Parathyroid adenoma (tissue), 2 donors: ENCODE results near the gene MIX23.
A peak's percentile ranks its signal among the peaks of the same experiment; 100 is the strongest.

Source experiments
- H2AFZ ChIP-seq: fragments of 300-600 bp; sonication (generic); one replicate; pipeline ENCODE4 v1.7.0; 2017; ENCODE audit warnings: antibody characterized with exemption, mild to moderate bottlenecking
- H3K27ac ChIP-seq: fragments of 300-600 bp; sonication (generic); one replicate; pipeline ENCODE4 v1.7.0; 2017
- H3K27me3 ChIP-seq: fragments of 300-600 bp; sonication (generic); one replicate; pipeline ENCODE4 v1.7.0; 2017; ENCODE audit warnings: low read length; ENCODE audit not compliant: control insufficient read depth, insufficient read depth
- H3K36me3 ChIP-seq: fragments of 300-600 bp; sonication (generic); one replicate; pipeline ENCODE4 v1.7.0; 2017; ENCODE audit warnings: low read length; ENCODE audit not compliant: control insufficient read depth, insufficient read depth
- H3K4me1 ChIP-seq: fragments of 300-600 bp; sonication (generic); one replicate; pipeline ENCODE4 v1.7.0; 2017; ENCODE audit warnings: control low read depth
- H3K4me2 ChIP-seq: fragments of 300-600 bp; sonication (generic); one replicate; pipeline ENCODE4 v1.7.0; 2017; ENCODE audit warnings: low read length
- H3K4me3 ChIP-seq: fragments of 300-600 bp; sonication (generic); one replicate; pipeline ENCODE4 v1.7.0; 2017; ENCODE audit warnings: low read depth, low read length
- H3K79me2 ChIP-seq: fragments of 300-600 bp; sonication (generic); one replicate; pipeline ENCODE4 v1.7.0; 2017; ENCODE audit warnings: control low read depth
- H3K9ac ChIP-seq: fragments of 300-600 bp; sonication (generic); one replicate; pipeline ENCODE4 v1.7.0; 2017; ENCODE audit warnings: mild to moderate bottlenecking
- H3K9me3 ChIP-seq: fragments of 300-600 bp; sonication (generic); one replicate; pipeline ENCODE4 v1.7.0; 2017; ENCODE audit warnings: low read length; ENCODE audit not compliant: control insufficient read depth
- TF ChIP-seq, protein P1 (sequence below): fragments of 300-600 bp; sonication (generic); IDR thresholded peaks from one replicate; pipeline ENCODE4 v1.7.0; 2017; ENCODE audit warnings: antibody characterized with exemption, mild to moderate bottlenecking
- donor health status: primary hyperparathyroidism.

The MIX23 gene

DNA sequence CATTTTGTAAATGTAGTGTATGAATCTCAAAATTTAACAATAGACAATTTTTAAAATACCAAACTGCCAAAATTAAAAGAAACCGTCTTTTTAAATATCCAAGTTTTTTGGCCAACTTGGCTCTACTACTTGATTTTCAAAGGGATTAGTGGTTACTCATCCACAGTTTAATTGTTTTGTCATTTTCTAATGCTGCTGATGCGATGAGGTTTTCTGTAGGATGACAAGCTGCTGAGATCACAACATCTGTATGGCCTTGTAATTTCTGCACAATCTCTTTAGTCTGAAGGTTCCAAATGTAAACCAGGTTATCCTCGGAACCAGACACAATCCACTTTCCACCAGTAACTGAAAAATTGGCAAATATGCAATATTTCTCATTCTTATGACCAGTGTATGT lies 31.4 kb upstream of the MIX23 start:
- Histone ChIP-seq H3K36me3 (no peaks in the 10 kb centered on the region), H3K4me1 (peaks cover 10% of the 10 kb centered on the region), H3K4me2 (no peak overlapping the region), H3K9me3 (no peaks in the 10 kb centered on the region), H3K27ac (peak overlapping the region; percentile 92), H3K4me3 (no peak overlapping the region), H3K79me2 (peaks cover 23% of the 10 kb centered on the region), H2AFZ (no peak overlapping the region), H3K9ac (no peak overlapping the region), H3K27me3 (no peaks in the 10 kb centered on the region)
- TF ChIP-seq, protein P1, sequence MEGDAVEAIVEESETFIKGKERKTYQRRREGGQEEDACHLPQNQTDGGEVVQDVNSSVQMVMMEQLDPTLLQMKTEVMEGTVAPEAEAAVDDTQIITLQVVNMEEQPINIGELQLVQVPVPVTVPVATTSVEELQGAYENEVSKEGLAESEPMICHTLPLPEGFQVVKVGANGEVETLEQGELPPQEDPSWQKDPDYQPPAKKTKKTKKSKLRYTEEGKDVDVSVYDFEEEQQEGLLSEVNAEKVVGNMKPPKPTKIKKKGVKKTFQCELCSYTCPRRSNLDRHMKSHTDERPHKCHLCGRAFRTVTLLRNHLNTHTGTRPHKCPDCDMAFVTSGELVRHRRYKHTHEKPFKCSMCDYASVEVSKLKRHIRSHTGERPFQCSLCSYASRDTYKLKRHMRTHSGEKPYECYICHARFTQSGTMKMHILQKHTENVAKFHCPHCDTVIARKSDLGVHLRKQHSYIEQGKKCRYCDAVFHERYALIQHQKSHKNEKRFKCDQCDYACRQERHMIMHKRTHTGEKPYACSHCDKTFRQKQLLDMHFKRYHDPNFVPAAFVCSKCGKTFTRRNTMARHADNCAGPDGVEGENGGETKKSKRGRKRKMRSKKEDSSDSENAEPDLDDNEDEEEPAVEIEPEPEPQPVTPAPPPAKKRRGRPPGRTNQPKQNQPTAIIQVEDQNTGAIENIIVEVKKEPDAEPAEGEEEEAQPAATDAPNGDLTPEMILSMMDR: no peak

DNA sequence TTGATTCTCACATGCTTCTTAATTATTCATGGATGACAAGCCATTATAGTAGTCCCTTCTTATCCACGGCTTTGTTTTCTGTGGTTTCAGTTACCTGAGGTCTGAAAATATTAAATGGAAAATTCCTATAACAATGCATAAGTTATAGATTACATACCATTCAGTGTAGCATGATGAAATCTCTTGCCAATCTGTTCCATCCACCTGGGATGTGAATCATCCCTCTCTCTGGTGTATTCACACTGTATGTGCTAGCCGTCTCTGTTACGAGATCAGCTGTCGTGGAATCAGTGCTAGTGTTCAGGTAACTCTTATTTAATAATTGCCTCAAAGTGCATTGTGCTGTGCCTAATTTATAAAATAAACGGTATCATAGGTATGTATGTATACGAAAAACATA lies 27.6 kb upstream of the MIX23 start:
- Histone ChIP-seq H3K9me3 (no peaks in the 10 kb centered on the region), H3K4me1 (peaks cover 6% of the 10 kb centered on the region), H2AFZ (no peak overlapping the region), H3K4me3 (no peak overlapping the region), H3K79me2 (peaks cover 23% of the 10 kb centered on the region), H3K27ac (no peak overlapping the region), H3K36me3 (no peaks in the 10 kb centered on the region), H3K9ac (no peak overlapping the region), H3K27me3 (no peaks in the 10 kb centered on the region), H3K4me2 (no peak overlapping the region)
- TF ChIP-seq, protein P1: no peak

DNA sequence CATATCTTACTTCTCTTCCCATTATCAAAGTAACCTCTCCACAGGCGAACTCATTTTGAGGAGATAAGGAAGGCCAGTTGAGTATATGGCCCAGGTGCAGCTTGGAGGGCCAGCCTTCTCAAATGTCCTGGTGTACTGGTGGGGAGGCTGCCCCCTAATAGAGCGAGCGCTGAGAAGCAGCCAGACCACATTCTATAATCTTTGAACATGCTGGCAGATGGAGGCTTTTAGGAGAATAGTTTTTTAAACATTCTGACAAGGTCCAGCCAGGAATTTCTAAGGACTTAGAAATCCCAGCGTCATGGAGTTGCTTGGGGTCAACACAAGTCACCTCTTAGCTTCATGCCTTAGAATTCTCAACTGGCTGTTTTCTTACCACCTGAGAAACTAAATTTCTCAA lies 27.1 kb upstream of the MIX23 start:
- Histone ChIP-seq H3K9me3 (no peaks in the 10 kb centered on the region), H2AFZ (no peak overlapping the region), H3K79me2 (peaks cover 28% of the 10 kb centered on the region), H3K9ac (no peak overlapping the region), H3K4me1 (peaks cover 4% of the 10 kb centered on the region), H3K36me3 (no peaks in the 10 kb centered on the region), H3K27ac (no peak overlapping the region), H3K4me2 (no peak overlapping the region), H3K27me3 (no peaks in the 10 kb centered on the region), H3K4me3 (no peak overlapping the region)
- TF ChIP-seq, protein P1: no peak

DNA sequence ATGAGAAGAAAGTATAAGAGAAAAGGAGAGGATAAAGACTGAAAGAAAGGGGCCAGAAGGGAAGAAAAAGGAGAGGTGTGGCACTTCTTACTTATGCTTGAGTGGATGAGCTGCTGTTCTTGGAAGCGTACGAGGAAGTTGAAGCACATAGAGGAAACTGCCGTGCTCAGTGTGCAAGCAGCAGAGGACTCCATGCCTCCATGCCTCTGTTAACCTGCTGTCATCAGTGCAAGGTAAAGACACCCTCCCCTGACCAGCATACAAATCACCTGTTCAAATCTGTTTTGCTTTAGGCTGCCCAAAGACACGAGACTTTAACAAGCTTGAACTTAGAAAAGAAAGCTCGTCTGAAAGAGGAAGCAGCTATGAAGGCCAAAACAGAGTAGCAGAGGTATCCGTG lies 26.4 kb upstream of the MIX23 start:
- Histone ChIP-seq H3K27ac (no peak overlapping the region), H3K27me3 (no peaks in the 10 kb centered on the region), H3K4me2 (no peak overlapping the region), H3K79me2 (peaks cover 30% of the 10 kb centered on the region), H3K4me3 (no peak overlapping the region), H3K9ac (no peak overlapping the region), H3K4me1 (no peaks in the 10 kb centered on the region), H3K9me3 (no peaks in the 10 kb centered on the region), H3K36me3 (no peaks in the 10 kb centered on the region), H2AFZ (no peak overlapping the region)
- TF ChIP-seq, protein P1: no peak

DNA sequence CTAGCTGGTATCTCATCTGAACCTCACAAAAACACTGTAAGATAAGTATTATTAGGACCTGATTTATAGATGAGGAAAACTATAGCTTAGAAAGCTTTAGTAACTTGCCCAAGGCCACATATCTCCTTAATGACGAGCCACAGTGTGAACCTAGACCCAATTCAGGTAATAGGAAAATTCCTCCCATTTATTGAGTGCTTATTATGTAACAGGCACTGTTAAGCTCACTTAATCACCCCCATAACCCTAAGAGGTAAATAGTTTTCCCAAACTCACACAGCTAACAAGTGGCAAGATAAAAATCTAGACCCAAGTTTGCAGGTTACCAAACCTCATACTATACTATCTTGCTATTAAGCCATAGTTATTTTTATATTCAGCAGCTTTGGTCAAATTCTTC lies 24.9 kb upstream of the MIX23 start:
- Histone ChIP-seq H3K36me3 (no peaks in the 10 kb centered on the region), H2AFZ (no peak overlapping the region), H3K9ac (no peak overlapping the region), H3K79me2 (peaks cover 29% of the 10 kb centered on the region), H3K27me3 (no peaks in the 10 kb centered on the region), H3K4me1 (no peaks in the 10 kb centered on the region), H3K27ac (no peak overlapping the region), H3K4me2 (no peak overlapping the region), H3K9me3 (no peaks in the 10 kb centered on the region), H3K4me3 (no peak overlapping the region)
- TF ChIP-seq, protein P1: no peak
